ENCODE measurements around the gene SERPINB11.

GRCh38 chr18:63707816-63708215 is 5.1 kb downstream of the SERPINB11 start:
- TF ChIP-seq ELF4 (IDR thresholded peaks at IDR 0.05) (no peak), FOXM1 (IDR thresholded peaks at IDR 0.05; ENCODE audit: borderline replicate concordance) (no peak), HDGF (IDR thresholded peaks at IDR 0.05; ENCODE audit: borderline replicate concordance) (no peak), BHLHE40 (IDR thresholded peaks at IDR 0.05; ENCODE audit: borderline replicate concordance) (no peak), FOXA1 (IDR thresholded peaks at IDR 0.05) (no peak), TARDBP (IDR thresholded peaks at IDR 0.05) (no peak), SP1 (IDR thresholded peaks at IDR 0.05) (no peak), ZNF384 (IDR thresholded peaks at IDR 0.05) (no peak), NFRKB (IDR thresholded peaks at IDR 0.05) (no peak), SUZ12 (IDR thresholded peaks at IDR 0.05) (no peak), CTBP1 (IDR thresholded peaks at IDR 0.05; ENCODE audit: borderline replicate concordance) (no peak)

Data from HEK293T (cell line).